NAMALWA (cell line): Measurements from ENCODE around the gene C16orf54.
A peak's percentile ranks its signal among the peaks of the same experiment; 100 is the strongest.
"Not testable (repeated sequence)": the region's sequence is repeated elsewhere in the genome, so short reads cannot be mapped to it uniquely, and the experiment has no call there.

Experiments used
- DNase-seq: peaks from one replicate; pipeline ENCODE4 v3.0.0-alpha.2; 2015; ENCODE audit warnings: low spot score

Gene C16orf54

DNA sequence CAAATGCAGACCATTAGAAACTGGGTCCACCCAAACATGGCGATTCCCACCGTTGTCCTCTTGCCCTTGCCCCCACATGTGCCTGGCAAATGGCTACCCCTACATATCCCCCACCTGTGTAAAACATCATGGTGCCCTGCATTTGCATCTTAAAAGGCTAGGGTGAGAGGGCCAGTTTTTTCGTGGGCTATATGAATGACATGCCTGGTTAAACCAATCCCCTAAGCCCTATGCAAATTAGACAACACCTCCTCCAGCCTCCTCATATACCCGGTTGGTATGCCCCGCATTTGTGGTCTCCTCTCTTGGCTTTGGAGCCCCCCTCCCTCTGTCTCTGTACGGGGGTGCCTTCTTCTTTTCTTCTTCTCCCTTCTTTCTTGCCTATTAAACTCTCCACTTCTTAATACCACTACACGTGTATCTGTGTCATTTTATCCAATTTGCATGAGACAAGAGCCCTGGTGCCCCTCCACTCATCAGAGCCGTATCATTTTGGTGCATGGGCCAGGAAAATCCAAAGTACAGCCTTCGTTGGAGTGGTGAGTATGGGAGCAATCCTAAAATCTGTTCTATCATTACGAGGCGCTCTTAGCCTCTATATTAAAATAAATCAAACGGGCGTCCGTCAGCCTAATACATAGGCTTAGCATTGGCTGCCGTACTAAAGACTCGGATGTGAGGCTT, 36.7 kb downstream of the C16orf54 start:
- DNase-seq: peak; percentile 82

DNA sequence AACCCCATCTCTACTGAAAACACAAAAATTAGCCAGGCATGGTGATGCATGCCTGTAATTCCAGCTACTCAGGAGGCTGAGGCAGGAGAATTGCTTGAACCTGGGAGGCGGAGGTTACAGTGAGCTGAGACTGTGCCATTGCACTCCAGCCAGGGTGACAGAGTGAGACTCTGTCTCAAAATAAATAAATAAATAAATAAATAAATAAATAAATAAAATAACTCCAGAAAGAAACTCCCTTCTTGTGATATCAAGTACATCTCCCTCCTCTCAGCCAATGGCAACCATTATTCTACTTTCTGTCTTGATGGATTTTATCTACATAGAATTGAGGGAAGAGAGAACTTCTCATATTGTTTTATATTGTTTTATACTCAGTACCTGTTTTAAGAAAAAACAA, 38.6 kb downstream of the C16orf54 start:
- DNase-seq: not testable (repeated sequence)

DNA sequence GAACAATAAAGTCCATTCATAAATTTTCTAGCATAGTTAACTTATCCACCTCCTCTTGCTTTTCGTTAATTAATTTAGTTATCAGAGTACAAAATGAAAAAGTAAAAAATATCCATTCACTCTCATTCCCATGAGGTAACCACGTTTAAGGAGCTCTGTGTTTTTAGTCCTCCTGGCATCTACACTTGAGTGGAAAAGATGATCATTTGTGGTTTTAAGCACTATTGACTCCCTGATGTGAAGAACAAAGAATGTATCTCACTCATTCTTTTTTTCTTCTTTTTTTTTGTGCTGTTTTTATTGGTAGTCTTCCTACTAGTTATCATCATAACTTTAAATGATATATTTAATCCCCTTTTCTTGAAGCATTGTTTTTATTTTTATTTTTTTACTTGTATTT, 40.8 kb downstream of the C16orf54 start:
- no peak for DNase-seq

DNA sequence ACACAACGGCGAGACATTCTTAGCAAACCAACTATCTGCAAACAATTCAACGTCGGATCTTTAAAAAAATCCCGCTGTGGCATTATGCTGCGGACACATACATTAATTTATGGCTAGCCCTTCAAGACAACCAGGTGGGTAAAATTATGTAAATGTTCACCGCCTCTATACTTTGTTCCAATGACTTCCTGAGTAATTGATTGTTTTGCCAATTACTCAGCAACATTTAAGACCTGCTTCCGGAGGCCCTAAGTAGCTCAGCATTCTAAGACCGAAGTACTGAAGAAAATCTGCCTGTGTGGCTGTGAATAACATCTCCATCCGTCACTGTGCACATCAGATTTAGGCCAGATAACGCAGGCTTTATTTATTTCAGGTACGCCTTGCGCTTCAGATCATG, 43.5 kb downstream of the C16orf54 start:
- DNase-seq: peak; percentile 73

DNA sequence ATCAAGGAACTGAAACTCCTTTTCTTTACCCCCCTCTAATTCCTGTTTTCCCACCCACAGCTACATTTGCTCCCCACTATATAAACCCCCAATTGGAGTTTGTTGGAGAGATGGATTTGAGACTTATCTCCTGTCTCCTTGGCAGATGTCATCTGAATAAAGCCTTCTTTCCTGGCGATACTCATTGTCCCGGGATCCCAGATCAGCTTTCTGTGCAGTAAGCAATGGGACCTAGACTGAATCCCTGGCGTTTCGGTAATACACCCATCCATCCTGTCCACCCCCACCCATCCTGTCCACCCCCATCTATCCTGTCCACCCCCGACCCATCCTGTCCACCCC, 44.6 kb downstream of the C16orf54 start:
- DNase-seq: no peak

DNA sequence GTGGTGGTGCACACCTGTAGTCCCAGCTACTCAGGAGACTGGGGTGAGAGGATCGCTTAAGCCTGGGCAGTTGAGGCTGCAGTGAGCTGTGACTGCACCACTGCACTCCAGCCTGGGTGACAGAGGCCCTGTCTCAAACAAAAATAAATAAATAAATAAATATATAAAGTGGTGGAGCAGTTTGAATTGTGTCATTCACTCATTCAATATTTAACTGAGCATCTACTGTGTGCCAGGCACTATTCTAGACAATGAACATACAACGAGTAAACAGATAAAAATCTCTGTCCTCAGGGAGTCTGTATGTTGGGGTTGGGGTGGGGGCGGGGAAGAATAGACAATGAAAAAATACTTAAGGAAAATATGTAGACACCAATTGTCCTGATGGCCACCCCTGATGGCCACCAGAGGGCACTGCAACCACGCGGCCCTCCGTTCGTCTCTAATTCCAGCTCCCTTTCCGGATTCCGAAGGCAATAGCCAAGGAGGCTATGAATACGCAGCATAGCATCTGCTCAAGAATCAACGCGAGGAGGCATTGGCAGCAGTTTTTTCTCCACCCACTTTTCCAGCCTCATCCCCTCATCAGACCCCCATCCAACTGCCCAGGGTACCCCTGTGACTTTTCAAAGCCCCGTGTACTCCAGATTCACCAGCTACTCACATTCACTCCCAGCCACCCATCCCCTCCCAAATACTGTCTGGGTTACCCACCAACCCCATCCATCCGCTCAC, 45.4 kb downstream of the C16orf54 start:
- DNase-seq: peak; percentile 85

DNA sequence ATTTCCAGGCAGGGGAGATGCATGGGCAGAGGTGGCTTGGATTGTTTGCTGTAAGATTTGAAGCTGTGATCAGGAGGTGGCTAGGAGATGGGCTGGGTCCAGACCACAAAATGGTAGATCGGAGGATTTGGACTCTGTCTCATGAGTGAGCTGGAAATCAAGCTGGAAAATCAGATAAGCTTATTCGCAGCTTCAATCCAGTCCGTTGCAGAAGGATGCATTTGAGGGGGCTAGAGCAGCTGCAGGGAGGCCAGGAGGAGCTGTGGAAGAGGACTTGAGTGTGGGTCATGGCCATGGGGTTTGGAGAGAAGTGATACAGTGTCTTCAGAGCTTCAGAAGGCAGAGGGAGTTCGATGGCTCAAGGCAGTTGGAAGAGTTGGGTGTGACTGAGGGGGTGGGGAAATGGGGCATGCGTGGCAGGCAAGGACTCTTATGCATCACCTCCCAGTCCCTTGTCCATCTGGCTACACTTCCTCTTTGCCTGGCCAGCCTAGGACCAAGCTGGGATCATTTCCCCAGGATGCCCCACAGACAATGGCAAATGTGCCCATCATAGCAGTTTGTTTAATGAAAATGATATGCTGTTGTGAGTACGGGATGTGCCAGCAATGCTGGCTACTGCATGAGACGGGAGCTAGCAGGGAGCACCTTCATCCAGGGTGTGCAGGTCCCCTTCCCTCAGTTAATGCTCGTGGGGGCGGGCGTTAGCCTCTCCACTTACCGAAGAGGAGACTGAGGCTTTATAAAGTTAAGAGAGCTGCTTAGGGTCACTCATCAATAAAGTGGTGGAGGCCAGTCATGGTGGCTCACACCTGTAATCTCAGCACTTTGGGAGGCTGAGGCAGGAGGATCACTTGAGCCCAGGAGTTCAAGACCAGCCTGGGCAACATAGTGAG, 46.2 kb downstream of the C16orf54 start:
- DNase-seq: no peak

DNA sequence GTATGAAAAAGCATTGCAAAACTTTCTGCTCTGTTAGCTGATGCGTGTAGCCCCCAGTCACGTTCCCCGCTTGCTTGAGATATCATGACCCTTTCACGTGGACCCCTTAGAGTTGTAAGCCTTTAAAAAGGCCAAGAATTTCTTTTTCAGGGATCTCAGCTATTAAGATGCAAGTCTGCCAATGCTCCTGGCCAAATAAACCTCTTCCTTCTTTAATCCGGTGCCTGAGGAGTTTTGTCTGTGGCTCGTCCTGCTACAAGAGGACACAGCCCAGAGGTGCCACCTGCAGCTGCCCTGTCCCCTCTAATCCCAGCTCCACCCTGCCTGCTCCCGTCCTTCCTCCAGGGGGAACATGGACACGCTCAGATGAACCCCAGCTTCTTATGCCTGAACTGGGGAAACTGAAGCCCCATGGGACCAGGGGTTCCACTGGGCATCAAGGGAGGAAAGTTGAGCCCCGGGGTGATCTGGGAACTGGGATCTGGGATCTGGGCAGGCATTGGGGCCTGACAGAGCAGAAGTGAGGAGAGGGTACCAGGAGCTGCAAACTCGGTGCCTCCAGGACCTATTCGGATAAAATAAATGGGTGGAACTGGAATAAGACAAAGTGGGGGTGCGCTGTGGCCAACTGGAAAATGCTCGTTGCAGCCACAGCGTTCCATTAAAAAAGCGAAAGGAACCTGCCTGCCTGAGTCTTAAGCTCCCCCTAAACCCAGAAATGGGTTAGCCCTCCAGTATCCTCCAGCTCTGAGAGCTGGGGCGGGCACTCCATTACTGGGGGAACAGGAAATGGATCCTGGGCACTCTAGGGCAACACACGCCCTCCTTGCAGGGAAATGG, 47.1 kb downstream of the C16orf54 start:
- DNase-seq: no peak

DNA sequence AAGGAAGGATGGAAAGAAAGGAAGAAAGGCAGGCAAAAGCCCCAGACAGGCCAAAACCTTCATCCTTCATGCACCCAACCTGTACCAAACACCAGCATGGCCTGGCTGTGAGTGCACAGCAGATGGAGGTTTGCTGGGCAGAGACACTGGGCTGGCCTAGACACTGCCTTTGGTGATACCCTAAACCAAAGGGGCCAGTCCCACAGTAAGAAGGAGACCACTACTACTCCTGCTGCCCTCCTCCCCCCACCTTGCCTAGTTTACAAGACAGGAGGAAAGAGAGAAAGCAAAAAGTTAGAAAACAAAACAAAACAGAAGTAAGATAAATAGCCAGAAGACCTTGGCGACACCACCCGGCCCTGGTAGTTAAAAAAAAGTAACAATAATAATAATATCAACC, 47.7 kb downstream of the C16orf54 start:
- DNase-seq: no peak

DNA sequence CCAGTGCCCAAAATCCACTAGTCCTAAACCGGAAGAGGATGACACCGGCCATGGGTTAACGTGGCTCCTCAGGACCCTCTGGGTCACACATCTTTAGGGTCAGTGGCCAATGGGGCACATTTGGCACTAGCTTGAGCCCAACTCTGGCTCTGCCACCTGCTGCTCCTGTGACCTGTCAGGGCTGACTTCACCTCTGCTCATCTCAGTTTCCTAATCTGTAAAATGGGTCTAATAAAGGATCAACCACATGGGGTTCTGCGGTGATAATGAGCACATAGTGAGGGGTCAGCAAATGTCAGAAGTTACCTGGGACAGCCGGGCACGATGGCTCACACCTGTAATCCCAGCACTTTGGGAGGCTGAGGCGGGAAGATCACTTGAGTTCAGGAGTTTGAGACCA, 48.4 kb downstream of the C16orf54 start:
- DNase-seq: no peak

DNA sequence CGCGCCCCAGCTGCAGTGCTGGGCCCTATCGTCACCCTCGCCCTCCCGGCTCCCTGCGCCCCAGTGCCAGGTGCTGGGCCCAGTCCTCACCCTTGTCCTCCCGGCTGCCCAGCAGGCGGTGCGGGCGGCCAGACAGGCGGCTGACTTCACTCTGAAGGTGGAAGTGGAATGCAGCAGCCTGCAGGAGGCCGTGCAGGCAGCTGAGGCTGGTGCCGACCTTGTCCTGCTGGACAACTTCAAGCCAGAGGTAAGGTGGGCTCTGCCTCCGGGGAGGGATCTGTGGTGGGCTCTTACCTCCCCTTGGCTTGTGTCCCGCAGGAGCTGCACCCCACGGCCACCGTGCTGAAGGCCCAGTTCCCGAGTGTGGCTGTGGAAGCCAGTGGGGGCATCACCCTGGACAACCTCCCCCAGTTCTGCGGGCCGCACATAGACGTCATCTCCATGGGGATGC, 48.9 kb downstream of the C16orf54 start:
- DNase-seq: no peak

DNA sequence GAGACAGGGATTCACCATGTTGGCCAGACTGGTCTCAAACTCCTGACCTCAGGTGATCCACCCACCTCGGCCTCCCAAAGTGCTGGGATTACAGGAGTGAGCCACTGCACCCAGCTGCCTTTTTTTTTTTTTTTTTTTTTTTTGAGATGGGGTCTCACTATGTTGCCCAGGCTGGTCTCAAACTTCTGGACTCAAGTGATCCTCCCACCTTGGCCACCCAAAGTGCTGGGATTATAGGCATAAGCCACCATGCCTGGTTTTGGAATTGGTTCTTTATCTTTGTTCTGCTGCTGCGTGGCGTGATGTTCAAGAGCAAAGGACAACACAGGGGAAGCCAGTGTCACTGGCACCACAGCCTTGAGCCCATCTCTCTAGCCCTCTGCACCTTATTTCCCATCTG, 50.1 kb downstream of the C16orf54 start:
- not testable (repeated sequence) for DNase-seq

DNA sequence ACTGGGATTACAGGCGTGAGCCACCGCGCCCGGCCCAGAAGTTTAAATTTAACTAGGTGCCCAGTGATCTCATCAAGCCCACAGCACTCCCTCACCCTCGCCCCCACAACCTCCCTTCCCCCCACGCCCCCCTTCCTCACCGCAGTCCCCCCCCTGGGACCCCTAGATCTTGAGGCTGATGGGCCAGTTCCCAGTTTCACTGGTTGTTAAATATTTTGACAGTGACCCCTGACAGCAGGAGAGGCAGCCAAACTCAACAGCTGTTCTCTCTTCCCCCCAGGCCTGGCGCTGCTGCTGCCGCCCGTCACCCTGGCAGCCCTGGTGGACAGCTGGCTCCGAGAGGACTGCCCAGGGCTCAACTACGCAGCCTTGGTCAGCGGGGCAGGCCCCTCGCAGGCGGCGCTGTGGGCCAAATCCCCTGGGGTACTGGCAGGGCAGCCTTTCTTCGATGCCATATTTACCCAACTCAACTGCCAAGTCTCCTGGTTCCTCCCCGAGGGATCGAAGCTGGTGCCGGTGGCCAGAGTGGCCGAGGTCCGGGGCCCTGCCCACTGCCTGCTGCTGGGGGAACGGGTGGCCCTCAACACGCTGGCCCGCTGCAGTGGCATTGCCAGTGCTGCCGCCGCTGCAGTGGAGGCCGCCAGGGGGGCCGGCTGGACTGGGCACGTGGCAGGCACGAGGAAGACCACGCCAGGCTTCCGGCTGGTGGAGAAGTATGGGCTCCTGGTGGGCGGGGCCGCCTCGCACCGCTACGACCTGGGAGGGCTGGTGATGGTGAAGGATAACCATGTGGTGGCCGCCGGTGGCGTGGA, 51.2 kb downstream of the C16orf54 start:
- DNase-seq: no peak

DNA sequence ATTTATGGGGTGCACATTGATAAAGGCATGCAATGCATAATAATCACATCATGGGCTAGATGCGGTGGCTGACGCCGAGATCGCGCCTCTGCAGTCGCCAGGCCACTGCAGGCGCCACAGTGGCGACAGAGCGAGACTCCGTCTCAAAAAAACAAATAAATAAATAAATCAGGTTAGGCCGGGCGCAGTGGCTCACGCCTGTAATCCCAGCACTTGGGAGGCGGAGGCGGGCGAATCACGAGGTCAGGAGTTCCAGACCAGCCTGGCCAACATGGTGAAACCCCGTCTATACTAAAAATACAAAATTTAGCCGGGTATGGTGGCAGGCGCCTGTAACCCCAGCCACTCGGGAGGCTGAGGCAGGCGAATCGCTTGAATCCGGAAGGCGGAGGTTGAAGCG, 53.2 kb downstream of the C16orf54 start:
- not testable (repeated sequence) for DNase-seq
